Kidney (tissue), 14 donors: ENCODE measurements around the gene HABP2. TPM values are rescaled to one million over a fixed set of nuclear protein-coding genes. Genes with fewer than 3 reads are reported as not detected.

Experiments
- DNase-seq, 5 donors: peaks; one replicate each; pipeline ENCODE4 v3.0.0-alpha.2; 2013 to 2020
- FAIRE-seq: peaks from 2 replicates; lab custom pipeline; 2012; peaks lifted over from hg19 to GRCh38; lab: Jason Lieb, UNC
- H3K27ac ChIP-seq, 2 donors: one replicate each; pipeline ENCODE4 v1.7.0; 2013; ENCODE audit warnings: low read depth in 2 of 2, low read length in 2 of 2, inconsistent platforms in 1 of 2
- H3K27me3 ChIP-seq: one replicate; pipeline ENCODE4 v1.7.1; 2013; ENCODE audit warnings: low read length, inconsistent platforms; ENCODE audit not compliant: control insufficient read depth, insufficient read depth
- H3K36me3 ChIP-seq, 3 donors: one replicate each; pipeline versions ENCODE4 v1.7.0 to v1.7.1; 2013; ENCODE audit warnings: low read length in 3 of 3, control low read depth in 1 of 3, inconsistent platforms in 1 of 3; ENCODE audit not compliant: insufficient read depth in 3 of 3, control insufficient read depth in 2 of 3
- H3K4me1 ChIP-seq, 3 donors: one replicate each; pipeline versions ENCODE4 v1.7.0 to v1.7.1; 2013; ENCODE audit warnings: low read length in 3 of 3, inconsistent platforms in 1 of 3, low read depth in 1 of 3; ENCODE audit not compliant: control insufficient read depth in 2 of 3, insufficient read depth in 2 of 3
- H3K4me3 ChIP-seq, 3 donors: one replicate each; pipeline versions ENCODE4 v1.7.0 to v1.8.1; 2013; ENCODE audit warnings: low read length in 3 of 3, control low read depth in 1 of 3, inconsistent platforms in 1 of 3
- H3K9ac ChIP-seq, 3 donors: one replicate each; pipeline versions ENCODE4 v1.7.0 to v1.7.1; 2013; ENCODE audit warnings: low read length in 3 of 3, control low read depth in 1 of 3, inconsistent platforms in 1 of 3
- H3K9me3 ChIP-seq, 3 donors: one replicate each; pipeline versions ENCODE4 v1.7.0 to v1.7.1; 2013; ENCODE audit warnings: low read length in 3 of 3, control low read depth in 1 of 3, inconsistent platforms in 1 of 3; ENCODE audit not compliant: control insufficient read depth in 2 of 3, insufficient read depth in 1 of 3
- intact Hi-C: fragments of 100-400 bp; cut with DNase I; formaldehyde crosslinking; loops from one replicate; pipeline ENCODE4 v1.11.1; 2022
- polyA plus RNA-seq: library from polyadenylated mRNA; stranded (reverse); fragments of 350-450 nt; fragmentation: Illumina TruSeq; extraction: RNeasy Lipid Tissue Mini Kit (QIAGEN cat#74804); gene quantifications from one replicate; pipeline ENCODE4 v1.2.3, GENCODE V29; 2014; ENCODE audit warnings: low read depth, low replicate concordance; ENCODE audit not compliant: insufficient read depth
- total RNA-seq: library from RNA; stranded (reverse); fragmentation: NEBNext Ultra II Directional; extraction: Animal tissue kit (Norgen Biotek cat#: 25700); gene quantifications from one replicate; pipeline ENCODE4 v1.2.1, GENCODE V29; 2021
- TF ChIP-seq, protein P1 (sequence below): IDR thresholded peaks from 3 replicates; pipeline ENCODE4 v1.5.1; 2012; ENCODE audit warnings: mild to moderate bottlenecking, moderate library complexity, borderline replicate concordance; ENCODE audit not compliant: insufficient read depth; ENCODE audit errors: extremely low read depth
- donor health status: control.
- donor health status: control.
- donor health status: control.
- donor health status: control.
- donor health status: control.
- donor health status: DM: yes; HTN: yes; CAD: no.
- donor health status: Normal renal cell carcinoma (clear cell type).

The HABP2 gene
- total and polyA plus RNA-seq, 2 donors from 2014 or later = 25.6 to 27.4 TPM

DNA sequence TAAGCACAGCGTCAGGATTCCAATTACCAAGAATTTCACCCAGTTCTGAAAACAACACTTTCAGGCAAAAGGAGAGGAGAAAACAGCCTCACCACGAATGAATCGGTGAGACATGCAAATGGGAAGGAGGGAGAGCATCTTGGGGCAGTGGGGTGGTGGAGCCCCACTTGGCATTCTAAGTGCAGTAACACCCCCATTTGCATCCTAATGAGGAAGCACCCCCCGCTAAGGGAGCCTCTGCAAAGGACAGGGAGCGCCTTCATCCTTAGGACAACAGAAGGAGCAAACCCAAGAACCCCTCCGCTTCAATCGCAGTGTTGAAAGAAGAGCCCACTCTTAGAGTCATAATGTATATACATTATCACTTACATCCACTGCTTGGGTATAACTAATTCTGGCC, 64.2 kb downstream of the HABP2 start:
- DNase-seq (no peak), FAIRE-seq (no peak)
- H3K27ac ChIP-seq = no peak overlapping the region
- no peaks in the 10 kb centered on the region for H3K27me3 ChIP-seq
- H3K4me3 ChIP-seq = no peak overlapping the region
- H3K9me3 ChIP-seq = no peaks in the 10 kb centered on the region
- H3K36me3 ChIP-seq = no peaks in the 10 kb centered on the region
- H3K4me1 ChIP-seq = no peaks in the 10 kb centered on the region
- no peak overlapping the region for H3K9ac ChIP-seq
- intact Hi-C loops = no loop called here
- TF ChIP-seq, protein P1, sequence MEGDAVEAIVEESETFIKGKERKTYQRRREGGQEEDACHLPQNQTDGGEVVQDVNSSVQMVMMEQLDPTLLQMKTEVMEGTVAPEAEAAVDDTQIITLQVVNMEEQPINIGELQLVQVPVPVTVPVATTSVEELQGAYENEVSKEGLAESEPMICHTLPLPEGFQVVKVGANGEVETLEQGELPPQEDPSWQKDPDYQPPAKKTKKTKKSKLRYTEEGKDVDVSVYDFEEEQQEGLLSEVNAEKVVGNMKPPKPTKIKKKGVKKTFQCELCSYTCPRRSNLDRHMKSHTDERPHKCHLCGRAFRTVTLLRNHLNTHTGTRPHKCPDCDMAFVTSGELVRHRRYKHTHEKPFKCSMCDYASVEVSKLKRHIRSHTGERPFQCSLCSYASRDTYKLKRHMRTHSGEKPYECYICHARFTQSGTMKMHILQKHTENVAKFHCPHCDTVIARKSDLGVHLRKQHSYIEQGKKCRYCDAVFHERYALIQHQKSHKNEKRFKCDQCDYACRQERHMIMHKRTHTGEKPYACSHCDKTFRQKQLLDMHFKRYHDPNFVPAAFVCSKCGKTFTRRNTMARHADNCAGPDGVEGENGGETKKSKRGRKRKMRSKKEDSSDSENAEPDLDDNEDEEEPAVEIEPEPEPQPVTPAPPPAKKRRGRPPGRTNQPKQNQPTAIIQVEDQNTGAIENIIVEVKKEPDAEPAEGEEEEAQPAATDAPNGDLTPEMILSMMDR = no peak

GRCh38 chr10:113618338-113618737, 65.5 kb downstream of the HABP2 start:
- no peak overlapping the region for H3K9ac ChIP-seq
- no peaks in the 10 kb centered on the region for H3K4me1 ChIP-seq
- H3K27me3 ChIP-seq = no peaks in the 10 kb centered on the region
- DNase-seq = no peak
- H3K36me3 ChIP-seq = no peaks in the 10 kb centered on the region
- no peak for FAIRE-seq
- TF ChIP-seq, protein P1 = no peak
- H3K27ac ChIP-seq = no peak overlapping the region
- no peak overlapping the region for H3K4me3 ChIP-seq
- H3K9me3 ChIP-seq = no peaks in the 10 kb centered on the region
- intact Hi-C loops = no loop called here

GRCh38 chr10:113619401-113619800, 66.5 kb downstream of the HABP2 start:
- FAIRE-seq (no peak), DNase-seq (no peak)
- H3K27me3 ChIP-seq = no peaks in the 10 kb centered on the region
- H3K9ac ChIP-seq = no peak overlapping the region
- no peaks in the 10 kb centered on the region for H3K4me1 ChIP-seq
- intact Hi-C loops = no loop called here
- no peak overlapping the region for H3K4me3 ChIP-seq
- TF ChIP-seq, protein P1 = no peak
- no peaks in the 10 kb centered on the region for H3K36me3 ChIP-seq
- H3K9me3 ChIP-seq = no peaks in the 10 kb centered on the region
- no peak overlapping the region for H3K27ac ChIP-seq

DNA sequence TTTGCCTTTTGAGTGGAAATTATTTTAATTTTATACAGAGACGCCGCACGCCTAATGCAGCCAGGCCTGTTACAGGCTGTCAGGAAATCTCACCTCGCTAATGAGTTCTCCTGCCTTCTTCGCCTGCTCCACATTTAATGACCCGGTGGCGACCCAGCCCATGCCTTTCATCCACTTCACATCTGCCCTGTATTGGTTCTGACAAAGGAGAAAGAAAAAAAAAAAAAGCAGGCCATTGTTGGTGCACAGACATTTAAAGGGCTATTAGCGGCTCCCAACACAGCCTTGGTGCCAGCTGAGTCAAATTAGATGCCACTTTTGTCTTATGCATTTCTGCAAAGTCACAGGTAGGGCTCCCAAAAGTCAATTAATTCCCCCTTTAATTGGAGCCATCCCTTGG, 67.7 kb downstream of the HABP2 start:
- Histone ChIP-seq H3K36me3 (no peaks in the 10 kb centered on the region), H3K4me1 (no peaks in the 10 kb centered on the region), H3K27me3 (no peaks in the 10 kb centered on the region), H3K9me3 (no peaks in the 10 kb centered on the region), H3K9ac (no peak overlapping the region), H3K27ac (no peak overlapping the region), H3K4me3 (no peak overlapping the region)
- TF ChIP-seq, protein P1 = no peak
- no peak for FAIRE-seq
- DNase-seq = no peak
- intact Hi-C loops = no loop called here
